RKO (cell line): ENCODE data around the gene PRPF19.

Experiments
- DNase-seq: peaks from one replicate; pipeline ENCODE4 v3.0.0-alpha.2; 2016; ENCODE audit warnings: low spot score

The PRPF19 gene

DNA sequence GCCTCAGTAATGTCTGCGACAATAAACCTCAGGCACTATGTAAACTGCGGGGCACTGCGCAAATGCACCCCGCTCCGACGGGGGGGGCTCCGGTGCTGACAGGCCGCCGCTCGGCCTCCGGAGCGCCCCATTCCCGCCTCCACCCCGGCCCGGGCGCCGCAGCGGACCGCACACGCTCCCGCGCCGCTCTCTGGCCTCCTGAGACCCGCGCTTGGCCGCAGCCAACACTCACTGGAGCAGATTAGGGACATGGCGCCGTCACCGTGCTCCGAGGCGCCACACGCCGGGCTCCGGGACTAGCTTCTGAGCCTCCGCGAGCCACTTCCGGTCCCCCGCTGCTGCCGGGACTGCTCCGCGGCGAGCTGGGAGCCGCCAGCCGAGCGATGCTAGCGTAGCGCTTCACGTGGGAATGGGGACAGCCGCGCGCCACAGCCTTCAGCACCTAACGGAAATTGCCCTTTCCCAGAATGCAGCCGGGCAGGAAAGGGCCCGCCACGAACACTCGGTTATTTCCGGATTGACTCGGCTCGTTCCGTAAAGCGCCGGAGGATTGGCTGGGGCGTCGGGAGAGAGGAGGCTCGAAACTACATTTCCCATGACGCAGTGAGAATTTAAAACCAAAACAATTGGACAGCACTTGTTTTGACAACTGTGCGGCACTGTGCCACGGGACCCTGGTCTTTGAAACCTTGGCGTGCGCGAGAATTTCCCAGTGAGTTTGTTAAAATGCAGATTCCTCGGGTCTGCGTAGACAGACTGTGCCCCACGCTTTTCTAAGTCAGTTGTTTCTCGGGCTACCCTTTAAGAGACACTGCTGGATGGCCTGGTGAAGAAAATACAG, at the start of gene PRPF19:
TSS of gene PRPF19 (minus strand) at position 454 of the 841 bp plus-strand sequence. CDS start at position 251, 203 bp downstream.
- DNase-seq: peak; percentile 96

DNA sequence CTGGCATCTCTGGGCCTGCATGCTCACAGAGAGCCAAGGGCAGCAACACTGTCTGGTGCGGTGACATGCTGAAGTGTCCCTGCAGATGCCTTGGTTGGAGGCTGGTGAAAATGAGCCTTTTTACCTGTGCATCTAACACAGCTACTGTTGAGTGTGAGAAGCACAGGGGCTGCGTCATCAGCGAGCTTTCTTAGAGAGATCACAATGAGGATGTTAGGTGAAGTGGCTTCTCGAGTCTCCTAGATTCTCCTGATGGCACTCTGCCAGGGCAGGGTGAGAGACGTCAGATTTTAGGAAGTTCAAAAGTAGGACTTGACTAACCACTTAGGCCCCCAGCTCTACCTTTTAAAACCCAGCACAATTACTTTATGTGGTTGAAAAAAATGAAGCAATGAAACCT, 49.2 kb upstream of the PRPF19 start:
- no peak for DNase-seq

DNA sequence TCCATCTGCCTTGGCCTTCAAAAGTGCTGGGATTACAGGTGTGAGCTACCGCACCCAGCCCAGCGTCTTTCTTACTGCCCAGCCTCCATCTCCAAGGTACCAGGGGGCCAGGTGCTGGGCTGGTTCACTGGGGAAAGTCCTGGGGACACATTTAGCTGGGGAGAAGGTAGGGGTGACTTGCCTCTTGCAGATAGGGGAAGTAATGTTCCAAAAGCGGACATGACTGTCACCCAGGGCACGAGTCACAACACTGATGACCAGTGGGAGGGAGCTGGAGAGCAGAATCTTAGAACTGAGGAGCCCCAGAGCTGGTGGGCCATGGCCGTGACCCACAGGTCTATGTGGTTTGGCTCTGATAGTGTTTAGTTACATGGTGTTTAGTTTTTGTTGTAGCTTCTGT, 48.0 kb upstream of the PRPF19 start:
- no peak for DNase-seq

DNA sequence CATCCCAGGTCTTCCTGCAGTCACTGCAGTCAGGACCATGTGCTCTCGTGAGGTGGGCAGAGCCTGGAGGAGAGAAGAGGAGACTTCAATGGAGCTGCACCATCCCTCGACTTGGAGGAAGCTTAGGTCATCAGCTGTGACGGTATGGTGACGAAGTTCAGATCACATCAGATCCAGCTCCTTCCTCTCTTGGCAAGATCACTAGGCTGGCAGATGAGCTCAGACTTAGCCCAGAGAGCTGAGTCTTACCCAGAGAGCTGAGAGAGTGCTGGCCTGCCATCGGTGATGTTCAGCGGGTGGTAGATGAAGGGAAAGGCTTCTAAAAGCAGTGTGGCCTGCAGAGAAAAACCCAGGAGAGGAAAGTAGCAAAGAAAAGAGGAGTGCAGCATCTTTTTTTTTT, 47.4 kb upstream of the PRPF19 start:
- peak; percentile 87 for DNase-seq

DNA sequence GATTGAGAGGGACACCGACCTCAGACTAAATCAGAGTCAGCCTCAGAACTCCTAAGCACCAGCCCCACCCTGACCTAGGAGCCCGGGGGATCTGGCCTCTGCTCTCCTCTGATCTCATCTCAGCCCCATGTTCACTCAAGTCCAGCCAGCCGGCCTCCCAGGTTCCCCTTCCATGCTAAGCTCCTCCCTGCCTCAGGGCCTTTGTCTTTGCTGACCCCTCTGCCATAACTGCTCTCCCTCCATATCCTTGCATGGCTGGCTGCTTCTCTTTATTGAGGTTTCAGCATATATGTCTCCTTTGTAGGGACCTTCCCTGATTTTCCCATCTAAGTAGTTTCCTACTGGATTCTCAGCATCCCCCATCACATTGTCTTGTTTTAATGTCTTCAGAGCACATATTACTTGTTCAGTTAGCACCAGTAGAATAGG, 46.4 kb upstream of the PRPF19 start:
- DNase-seq: no peak

DNA sequence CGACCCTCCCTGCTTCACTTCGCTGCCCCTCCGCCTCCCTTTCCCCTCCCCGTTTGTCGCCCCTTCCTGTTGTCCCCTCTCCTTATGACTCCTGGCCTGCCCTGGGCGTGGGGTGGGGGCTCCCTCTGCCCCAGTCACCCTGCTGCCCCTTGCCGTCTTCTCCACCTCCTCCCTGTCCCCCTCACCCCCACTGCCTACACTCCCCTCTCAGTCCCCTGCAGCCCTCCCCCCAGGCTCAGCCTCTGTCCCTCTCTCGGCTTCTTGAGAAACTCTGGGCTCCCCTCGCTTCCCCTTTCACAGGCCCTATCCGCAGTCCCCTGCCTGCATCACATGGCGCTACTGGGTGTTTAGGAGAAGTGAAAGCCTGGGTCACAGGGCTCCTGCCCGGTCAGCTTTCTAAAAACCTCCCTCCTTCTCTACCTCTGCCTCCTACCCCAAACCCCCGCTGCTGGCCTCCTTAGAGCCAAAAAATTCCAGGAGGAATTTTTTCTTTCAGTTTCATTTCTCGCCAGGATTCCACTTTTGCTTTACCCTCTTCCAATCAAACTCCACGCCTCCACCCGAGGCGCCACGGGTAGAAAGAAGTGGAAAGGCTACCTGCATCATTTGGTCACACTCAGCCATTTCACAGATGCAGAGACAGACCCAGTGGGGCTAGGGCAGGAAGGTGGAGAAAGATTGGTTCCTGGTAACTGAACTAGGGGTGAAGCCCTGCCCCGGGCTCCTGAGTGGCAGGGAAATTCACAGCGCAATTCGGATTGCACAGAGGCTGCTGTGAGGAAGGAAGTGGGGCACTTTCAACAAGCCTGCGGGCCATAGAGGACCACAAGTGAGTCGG, 45.7 kb upstream of the PRPF19 start, which contains the start of gene SLC15A3:
TSS of gene SLC15A3 (minus strand) at position 273 of the 838 bp plus-strand sequence. CDS start 625 bp downstream, outside the sequence.
- peak; percentile 61 for DNase-seq

DNA sequence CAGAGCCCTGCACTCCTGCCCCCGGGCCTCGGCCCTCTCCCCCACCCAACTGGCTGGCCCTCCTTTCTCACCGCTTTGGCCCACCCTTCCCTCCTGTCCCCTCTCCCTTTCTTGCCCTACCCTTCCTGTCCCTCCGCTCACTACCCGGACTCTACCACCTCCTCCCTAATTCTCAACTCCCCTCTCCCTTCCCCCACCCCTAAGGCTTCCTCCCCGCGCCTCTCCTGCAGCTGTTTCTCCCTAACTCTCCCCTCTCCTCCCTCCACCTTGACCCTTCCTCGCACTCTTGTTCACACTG, 45.2 kb upstream of the PRPF19 start:
- peak; percentile 36 for DNase-seq

DNA sequence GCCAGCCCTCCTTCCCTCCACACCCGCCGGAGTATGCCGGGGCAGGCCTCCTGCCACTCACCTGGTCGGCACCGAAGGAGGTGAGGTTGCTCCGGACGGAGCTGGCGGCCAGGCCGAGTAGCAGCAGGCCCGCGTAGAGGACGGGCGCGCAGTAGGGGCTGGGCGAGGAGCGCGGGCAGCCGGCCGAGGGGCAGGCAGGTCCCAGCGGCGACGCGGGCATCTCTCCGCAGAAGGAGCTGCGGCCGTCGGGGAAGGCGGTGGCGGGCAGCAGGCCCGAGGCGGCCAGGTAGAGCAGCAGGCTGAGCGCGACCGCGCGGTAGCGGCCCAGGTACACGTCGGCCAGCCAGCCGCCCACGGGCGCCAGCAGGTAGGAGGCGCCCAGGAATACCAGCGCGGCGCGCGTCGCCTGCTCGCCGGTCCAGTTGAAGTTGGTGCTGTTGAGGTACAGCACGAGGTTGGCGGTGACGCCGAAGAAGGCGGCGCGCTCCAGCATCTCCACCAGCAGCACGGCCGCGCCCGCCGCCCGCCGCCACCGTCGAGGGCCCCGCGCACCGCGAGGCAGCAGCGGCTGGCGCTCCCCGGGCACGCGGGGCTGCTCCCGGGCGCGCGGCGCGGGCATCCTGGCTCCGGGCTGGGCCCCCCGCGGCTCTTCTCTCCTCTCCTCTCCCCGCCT, 44.7 kb upstream of the PRPF19 start:
- peak; percentile 45 for DNase-seq

DNA sequence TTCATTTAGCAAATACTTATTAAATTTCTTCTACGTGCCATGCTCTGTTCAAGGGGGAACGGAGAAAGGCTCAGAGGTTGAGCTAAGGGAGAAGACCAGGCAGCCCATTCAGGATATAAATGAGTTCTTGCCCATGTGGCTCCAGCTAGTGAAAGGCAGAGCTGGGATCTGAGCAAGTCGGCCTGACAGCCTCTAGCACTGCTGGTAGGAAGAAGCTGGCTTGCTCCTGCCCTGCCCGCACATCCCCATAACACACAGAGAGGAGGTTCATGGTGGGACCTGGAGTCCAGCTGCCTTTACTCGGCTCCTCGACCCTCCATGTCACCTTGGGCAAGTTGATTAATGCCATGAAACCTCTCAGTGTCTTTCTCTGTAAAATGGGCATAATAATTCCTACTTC, 43.6 kb upstream of the PRPF19 start:
- no peak for DNase-seq

DNA sequence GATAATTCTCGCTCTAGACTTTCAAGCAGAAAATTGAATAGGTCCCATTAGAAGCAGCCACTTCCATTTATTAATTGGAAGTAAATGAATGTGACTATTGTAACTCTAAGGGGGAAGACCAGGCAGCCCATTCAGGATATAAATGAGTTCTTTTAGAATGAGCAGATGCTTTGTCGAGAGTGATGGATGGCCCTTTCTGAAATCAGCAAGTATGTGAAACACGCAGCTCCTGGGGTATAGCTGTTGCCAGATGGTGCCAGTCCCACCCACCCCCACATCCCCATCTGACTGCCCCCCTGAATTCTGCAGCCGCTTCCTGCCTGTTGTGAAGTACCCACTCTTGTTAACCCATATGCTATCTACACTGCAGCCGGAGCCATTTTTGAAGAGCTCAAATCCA, 41.9 kb upstream of the PRPF19 start:
- no peak for DNase-seq

DNA sequence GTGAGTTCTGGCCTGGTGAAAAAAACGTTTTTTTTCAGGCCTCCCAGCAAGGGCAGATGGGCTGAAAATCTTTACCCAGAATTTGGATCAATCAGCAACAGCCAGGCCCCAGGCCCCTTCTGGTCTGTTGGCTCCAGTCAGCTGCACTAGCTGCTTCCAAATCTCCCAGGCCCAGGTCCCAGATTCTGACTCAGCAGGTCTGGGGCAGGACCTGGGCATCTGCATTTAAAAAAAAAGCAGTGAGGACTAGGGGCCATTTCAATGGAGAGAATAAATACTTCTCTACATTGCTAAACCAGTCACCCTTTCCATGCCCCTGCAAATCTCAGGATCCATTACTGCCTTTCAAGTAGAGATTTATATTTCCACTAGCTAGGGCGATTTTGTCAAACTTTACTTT, 41.3 kb upstream of the PRPF19 start:
- no peak for DNase-seq

DNA sequence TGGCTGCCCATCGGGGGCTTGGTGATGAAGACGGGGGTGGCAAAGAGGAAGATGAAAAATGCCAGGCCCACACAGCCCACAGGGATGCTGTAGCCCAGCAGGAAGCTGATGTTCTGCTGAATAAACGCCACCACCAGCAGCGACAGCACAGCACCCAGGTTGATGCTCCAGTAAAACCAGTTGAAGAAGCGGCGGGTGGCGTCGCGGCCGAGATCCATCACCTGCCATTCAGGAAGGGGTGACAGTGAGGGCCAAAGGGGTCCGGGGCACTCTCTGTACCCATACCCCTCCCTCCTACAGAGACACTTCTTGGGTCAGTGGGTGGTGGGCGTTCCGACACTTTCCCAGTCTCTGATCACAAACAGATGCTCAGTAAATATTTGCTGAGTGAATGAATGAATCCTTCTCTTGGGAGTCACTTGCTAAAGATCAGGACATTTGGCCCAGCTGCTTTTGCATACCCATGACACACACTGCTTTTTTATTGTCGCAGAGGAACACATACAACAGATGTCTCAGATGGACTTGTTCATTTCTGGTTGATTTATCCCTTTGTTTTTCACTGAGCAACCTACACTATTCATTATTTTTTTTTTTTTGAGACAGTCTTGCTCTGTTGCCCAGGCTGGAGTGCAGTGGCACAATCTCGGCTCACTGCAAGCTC, 40.3 kb upstream of the PRPF19 start:
- no peak for DNase-seq

DNA sequence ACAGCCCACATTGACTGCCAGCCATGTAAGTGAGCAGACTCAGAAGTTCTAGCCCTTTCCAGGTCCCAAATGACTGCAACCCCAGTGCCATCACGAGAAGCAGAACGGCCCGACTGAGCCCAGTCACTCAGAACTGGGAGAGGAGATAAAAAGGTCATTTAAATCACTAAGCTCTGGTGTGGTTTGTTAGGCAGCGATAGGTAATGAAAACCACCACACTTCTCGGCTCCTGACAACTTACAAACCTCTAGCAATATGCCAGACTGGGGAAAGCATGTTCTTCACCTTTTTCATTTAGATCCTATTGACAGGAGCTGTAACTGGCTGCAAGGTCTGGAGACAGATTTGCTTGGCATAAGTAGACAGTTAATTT, 38.9 kb upstream of the PRPF19 start:
- no peak for DNase-seq

DNA sequence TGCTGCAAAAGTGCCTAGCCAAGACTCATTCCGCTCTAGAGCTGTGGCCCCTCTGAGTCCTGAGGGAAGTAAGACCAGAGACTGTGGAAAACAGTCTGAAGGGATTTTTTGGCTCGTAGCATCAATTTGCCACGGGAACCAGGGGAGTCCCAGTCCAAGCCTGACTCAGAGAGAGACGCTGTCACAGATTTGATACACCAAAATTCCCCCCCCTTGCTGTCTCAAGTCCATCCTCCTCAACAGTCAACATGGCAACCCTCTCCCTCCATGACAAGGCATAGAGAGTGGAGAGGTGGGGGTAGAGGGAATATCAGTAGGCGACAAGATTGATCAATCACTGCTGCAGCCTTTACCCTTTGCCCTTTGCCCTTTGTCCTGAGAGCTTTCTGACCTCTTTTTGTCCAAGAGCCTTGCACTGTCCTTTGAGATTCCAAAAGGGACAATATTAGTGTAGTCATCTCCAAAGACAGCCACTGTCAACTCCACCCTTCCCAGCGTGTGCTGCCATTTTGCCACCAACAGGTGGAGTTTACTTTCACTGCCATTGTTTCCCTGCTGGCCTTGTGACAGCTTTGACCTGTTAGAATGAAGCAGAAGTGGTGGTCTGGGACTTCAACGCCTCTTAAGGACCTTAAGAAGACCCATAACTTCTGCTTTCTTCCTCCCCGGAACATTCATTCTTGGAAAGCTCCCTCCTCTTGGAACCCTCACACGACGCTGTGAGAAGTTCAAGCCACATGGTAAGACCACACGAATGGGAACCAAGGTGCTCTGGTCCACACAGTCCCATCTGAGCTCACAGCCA, 38.3 kb upstream of the PRPF19 start:
- DNase-seq: no peak

DNA sequence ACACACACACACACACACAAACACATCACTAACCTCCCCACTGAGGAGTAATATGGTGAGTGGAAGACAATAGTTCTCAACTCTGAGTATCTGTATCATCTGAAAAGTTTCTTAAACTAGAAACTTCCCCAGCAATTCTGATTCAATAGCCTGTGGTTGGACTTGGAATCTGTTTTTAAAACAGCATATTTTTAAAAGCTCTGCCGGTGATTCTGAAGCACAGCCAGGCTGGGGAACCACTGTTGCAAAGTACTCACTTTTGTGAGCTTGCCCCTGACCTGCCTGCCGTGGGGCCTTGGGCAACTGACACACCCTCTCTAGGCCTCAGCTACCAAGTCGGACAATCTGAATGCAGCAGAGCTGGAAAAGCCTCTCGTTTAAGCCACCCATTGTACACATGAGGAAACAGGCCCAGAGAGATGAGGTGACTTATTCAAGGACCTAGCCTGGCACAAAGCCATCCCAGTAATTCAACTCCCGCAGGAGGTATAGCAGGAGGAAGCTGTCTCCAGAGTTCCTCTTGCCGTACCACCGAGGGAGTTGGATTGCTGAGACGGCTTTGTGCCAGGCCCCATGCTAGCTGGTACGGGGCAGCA, 36.7 kb upstream of the PRPF19 start:
- no peak for DNase-seq

DNA sequence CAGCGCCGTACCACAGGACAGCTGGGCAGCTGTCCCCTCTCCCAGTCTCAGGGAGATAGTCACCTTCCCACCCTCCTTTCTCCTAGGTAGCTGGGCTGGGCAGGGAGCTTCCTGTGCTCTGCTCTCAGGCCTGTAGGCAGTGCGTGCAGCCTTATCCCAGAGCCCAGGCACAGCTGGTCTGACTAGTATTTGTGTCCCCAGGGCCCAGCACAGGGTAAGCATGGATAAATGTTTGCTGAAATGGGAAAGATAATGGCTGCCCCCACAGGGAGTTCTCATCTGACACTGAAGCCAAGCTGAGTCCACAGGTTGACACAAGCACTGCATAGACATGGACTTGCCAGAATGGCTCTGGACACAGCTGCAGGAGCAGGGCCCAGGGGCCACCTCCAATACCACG, 35.8 kb upstream of the PRPF19 start:
- DNase-seq: no peak

DNA sequence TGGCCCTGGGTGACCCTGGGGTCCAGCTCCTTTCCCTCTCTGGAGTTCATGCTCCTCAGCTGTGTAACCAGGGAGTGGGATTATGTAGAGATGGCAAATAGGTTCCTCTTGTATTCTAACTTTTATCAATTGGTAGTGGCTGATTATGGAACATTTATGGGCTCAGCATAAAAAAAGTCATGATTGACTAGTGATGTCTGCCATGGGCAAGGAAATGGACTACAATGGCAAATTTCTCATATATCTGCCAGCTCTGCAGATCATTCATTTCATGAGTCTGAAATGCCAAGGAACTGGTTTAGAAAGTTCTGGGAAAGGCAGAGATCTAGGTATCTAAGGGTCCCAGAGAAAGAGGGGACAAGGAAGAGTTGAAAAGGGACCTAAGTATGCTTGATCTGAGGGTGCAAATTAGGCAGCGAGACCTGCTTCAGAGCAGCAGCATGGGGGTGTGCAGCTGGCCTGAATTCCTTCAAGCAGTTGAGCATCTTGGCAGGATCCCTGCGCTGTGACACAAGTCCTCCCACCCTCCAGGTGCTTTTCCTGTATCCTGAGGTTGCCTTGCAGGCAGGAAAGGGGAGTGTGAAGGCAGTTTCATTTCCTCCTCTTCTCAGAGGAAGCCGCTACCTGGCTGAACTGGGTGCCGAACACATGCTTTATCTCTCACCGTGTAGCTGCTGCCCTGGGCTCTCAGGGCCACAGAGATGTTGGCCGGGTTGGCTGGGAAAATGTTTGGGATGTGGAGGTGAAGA, 35.2 kb upstream of the PRPF19 start:
- DNase-seq: no peak

DNA sequence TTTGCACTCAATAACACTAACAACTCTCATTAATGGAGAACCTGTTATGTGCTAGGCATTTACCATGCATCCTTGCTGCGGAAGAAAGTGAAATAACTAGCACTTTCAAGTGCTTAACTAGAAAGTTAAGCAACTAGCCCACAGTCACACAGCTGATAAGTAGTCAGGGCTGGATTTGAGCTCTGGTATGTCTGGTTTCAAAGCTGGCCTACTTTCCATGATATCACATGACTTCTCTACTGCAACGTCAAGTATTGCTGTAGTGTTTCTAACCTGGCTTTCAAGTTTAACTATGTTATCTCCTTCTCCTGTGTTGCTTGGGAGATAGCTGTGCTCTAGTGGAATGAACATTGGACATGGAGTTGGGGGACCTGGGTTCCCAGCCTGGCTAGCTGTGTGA, 33.5 kb upstream of the PRPF19 start:
- DNase-seq: no peak

DNA sequence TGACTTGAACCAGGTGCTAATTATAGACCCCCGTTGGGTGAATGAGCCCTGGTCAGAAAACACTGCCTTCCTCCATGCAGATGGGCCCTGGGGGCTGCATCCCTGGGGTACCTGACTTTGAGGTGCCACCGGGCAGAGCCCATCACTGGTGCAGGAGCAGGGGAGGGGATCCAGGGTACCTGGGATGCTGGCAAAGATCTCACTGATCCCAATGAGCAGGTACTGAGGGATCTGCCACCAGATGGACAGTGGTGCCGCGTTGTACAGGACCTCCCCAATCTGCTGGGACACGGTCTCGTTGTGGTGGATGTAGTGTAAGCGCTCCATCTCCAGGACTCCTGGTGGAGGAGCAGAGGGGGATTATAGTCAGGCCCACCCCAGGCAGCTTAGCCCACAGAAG, 32.9 kb upstream of the PRPF19 start:
- no peak for DNase-seq

DNA sequence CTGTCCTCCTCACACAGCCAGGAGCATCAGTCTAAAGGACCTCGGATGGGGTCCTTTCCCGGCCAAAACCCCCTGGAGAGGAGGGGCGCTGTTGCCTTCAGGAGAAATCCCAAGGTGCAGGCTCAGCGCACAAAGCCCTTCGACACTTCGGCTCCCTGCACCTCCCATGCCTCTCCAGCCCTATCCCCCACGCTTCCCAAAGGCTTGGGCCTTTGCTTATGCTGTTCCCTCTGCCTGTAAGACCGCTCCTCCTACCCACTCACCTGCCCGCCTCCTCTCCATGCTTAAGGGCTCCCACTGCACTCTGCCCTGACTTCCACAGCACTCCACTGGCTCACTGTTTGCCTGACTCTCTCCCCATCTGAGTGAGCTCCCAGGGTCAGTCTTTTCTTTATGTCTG, 32.1 kb upstream of the PRPF19 start:
- no peak for DNase-seq
